IMR-90 (cell line): ENCODE data around the gene NUDT16.

ENCODE experiments used
- BHLHE40 ChIP-seq: fragments of 150-350 bp; IDR thresholded peaks from 2 replicates; pipeline ENCODE4 v1.6.1; 2016; ENCODE audit warnings: mild to moderate bottlenecking, low read depth, low read length
- MAFK ChIP-seq: IDR thresholded peaks from 2 replicates; pipeline ENCODE4 v1.6.1; 2012; ENCODE audit warnings: low read depth, low read length, improper control_type of control experiment
- MAZ ChIP-seq: IDR thresholded peaks from 2 replicates; pipeline ENCODE4 v1.6.1; 2012; ENCODE audit warnings: low read depth, mild to moderate bottlenecking, low read length, improper control_type of control experiment, moderate library complexity, borderline replicate concordance
- MXI1 ChIP-seq: IDR thresholded peaks from 2 replicates; pipeline ENCODE4 v1.6.1; 2012; ENCODE audit warnings: low read depth, mild to moderate bottlenecking, low read length, moderate library complexity, borderline replicate concordance
- POLR2A ChIP-seq: IDR thresholded peaks from 2 replicates; pipeline ENCODE4 v1.6.1; 2012; ENCODE audit warnings: mild to moderate bottlenecking, low read depth, low read length
- RAD21 ChIP-seq: IDR thresholded peaks from 2 replicates; pipeline ENCODE4 v1.6.1; 2012; ENCODE audit warnings: low read length, improper control_type of control experiment
- RFX5 ChIP-seq: IDR thresholded peaks from 2 replicates; pipeline ENCODE4 v1.8.0; 2012; ENCODE audit warnings: low read depth, mild to moderate bottlenecking, low read length, moderate library complexity
- SMC3 ChIP-seq: fragments of 150-350 bp; IDR thresholded peaks from 2 replicates; pipeline ENCODE4 v1.6.1; 2016; ENCODE audit warnings: low read depth, mild to moderate bottlenecking, antibody characterized with exemption, low read length, moderate library complexity
- TF ChIP-seq, protein P1 (sequence below): conservative IDR thresholded peaks from 2 replicates; pipeline ENCODE4 v1.5.1; 2012; ENCODE audit warnings: mild to moderate bottlenecking, low read depth, low read length, improper control_type of control experiment
- TF ChIP-seq, protein P2 (sequence below): fragments of 150-350 bp; IDR thresholded peaks from 2 replicates; pipeline ENCODE4 v1.6.1; 2017; ENCODE audit warnings: mild to moderate bottlenecking, antibody characterized with exemption, low read length, low read depth

DNA sequence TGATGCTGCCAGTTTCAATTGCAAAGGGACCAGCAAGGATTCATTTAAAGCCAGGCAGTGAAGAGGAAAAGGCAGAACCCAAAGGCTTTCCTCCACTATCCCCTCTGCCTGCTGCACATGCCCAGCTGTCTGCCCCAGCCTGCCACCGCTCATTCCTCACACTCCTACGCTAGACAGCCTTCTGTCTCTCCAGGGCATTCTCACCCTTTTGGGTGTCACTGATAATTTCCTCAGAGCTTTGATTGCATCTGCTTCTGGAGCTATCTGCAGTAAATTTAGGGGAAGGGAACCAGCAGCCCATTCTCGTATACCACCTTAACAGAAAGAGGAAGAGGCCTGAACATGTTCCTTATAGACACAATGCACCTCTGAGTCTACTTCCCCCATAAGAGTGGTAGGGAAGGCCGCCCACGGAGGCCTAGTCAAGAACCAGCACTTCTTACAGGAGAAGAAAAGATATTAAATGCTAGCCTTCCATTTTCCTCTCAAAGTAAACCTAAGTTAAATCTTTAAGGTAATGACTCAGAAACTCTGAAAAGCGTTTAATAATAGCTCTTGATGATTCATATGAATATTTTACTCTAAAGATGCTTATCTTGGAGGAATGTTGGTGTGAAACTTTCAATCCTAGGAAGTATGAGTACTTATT, 20.9 kb downstream of the NUDT16 start:
- TF ChIP-seq, protein P1, sequence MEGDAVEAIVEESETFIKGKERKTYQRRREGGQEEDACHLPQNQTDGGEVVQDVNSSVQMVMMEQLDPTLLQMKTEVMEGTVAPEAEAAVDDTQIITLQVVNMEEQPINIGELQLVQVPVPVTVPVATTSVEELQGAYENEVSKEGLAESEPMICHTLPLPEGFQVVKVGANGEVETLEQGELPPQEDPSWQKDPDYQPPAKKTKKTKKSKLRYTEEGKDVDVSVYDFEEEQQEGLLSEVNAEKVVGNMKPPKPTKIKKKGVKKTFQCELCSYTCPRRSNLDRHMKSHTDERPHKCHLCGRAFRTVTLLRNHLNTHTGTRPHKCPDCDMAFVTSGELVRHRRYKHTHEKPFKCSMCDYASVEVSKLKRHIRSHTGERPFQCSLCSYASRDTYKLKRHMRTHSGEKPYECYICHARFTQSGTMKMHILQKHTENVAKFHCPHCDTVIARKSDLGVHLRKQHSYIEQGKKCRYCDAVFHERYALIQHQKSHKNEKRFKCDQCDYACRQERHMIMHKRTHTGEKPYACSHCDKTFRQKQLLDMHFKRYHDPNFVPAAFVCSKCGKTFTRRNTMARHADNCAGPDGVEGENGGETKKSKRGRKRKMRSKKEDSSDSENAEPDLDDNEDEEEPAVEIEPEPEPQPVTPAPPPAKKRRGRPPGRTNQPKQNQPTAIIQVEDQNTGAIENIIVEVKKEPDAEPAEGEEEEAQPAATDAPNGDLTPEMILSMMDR, result no peak
- TF ChIP-seq, protein P2, sequence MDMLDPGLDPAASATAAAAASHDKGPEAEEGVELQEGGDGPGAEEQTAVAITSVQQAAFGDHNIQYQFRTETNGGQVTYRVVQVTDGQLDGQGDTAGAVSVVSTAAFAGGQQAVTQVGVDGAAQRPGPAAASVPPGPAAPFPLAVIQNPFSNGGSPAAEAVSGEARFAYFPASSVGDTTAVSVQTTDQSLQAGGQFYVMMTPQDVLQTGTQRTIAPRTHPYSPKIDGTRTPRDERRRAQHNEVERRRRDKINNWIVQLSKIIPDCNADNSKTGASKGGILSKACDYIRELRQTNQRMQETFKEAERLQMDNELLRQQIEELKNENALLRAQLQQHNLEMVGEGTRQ, result no peak
- TF ChIP-seq MXI1 (no peak), RAD21 (no peak), BHLHE40 (no peak), MAFK (no peak), MAZ (no peak), SMC3 (no peak), RFX5 (no peak), POLR2A (no peak)
